HL-60 (cell line): ENCODE data around the gene STAT1.

ENCODE experiments used
- DNase-seq, 2 experiments: peaks; one replicate each; pipeline ENCODE4 v3.0.0-alpha.2; 2010 to 2020; ENCODE audit warnings: low read depth in 1 of 2, low spot score in 1 of 2
- H3K27ac ChIP-seq: fragments of 250-450 bp; sonication (Bioruptor Pico); replicated peaks from 2 replicates; pipeline ENCODE4 v1.5.1; 2020; ENCODE audit warnings: mild to moderate bottlenecking, moderate library complexity
- H3K27me3 ChIP-seq: fragments of 250-450 bp; sonication (Bioruptor Pico); 2 replicates; pipeline ENCODE4 v1.5.1; 2021; ENCODE audit warnings: mild to moderate bottlenecking, moderate library complexity; ENCODE audit not compliant: insufficient read depth, poor library complexity, severe bottlenecking
- H3K4me3 ChIP-seq: replicated peaks from 2 replicates; pipeline ENCODE4 v1.5.1; 2011; ENCODE audit warnings: mild to moderate bottlenecking, control low read depth, low read length; ENCODE audit not compliant: insufficient read depth
- GABPA ChIP-seq: IDR thresholded peaks from 2 replicates; pipeline ENCODE4 v1.6.1; 2012; ENCODE audit warnings: low read depth
- POLR2AphosphoS5 ChIP-seq: IDR thresholded peaks from 2 replicates; pipeline ENCODE4 v1.6.1; 2012; ENCODE audit warnings: low read depth
- SPI1 ChIP-seq: IDR thresholded peaks from 2 replicates; pipeline ENCODE4 v1.6.1; 2012; ENCODE audit warnings: low read depth, mild to moderate bottlenecking, borderline replicate concordance
- TF ChIP-seq, protein P1 (sequence below): IDR thresholded peaks from 2 replicates; pipeline ENCODE4 v1.6.1; 2012; ENCODE audit warnings: low read depth; ENCODE audit not compliant: insufficient replicate concordance
- TF ChIP-seq, protein P2 (sequence below): IDR thresholded peaks from one replicate; pipeline ENCODE4 v1.5.1; 2011; ENCODE audit warnings: low read length, control low read depth, inconsistent platforms; ENCODE audit not compliant: insufficient read depth

Gene STAT1

GRCh38 chr2:190947711-190948251, 66.2 kb downstream of the STAT1 start:
- no peak overlapping the region for H3K4me3 ChIP-seq
- no peaks in the 10 kb centered on the region for H3K27me3 ChIP-seq
- no peak overlapping the region for H3K27ac ChIP-seq
- peak in 1 of 2 experiments; percentile 23 for DNase-seq
- TF ChIP-seq, protein P1, sequence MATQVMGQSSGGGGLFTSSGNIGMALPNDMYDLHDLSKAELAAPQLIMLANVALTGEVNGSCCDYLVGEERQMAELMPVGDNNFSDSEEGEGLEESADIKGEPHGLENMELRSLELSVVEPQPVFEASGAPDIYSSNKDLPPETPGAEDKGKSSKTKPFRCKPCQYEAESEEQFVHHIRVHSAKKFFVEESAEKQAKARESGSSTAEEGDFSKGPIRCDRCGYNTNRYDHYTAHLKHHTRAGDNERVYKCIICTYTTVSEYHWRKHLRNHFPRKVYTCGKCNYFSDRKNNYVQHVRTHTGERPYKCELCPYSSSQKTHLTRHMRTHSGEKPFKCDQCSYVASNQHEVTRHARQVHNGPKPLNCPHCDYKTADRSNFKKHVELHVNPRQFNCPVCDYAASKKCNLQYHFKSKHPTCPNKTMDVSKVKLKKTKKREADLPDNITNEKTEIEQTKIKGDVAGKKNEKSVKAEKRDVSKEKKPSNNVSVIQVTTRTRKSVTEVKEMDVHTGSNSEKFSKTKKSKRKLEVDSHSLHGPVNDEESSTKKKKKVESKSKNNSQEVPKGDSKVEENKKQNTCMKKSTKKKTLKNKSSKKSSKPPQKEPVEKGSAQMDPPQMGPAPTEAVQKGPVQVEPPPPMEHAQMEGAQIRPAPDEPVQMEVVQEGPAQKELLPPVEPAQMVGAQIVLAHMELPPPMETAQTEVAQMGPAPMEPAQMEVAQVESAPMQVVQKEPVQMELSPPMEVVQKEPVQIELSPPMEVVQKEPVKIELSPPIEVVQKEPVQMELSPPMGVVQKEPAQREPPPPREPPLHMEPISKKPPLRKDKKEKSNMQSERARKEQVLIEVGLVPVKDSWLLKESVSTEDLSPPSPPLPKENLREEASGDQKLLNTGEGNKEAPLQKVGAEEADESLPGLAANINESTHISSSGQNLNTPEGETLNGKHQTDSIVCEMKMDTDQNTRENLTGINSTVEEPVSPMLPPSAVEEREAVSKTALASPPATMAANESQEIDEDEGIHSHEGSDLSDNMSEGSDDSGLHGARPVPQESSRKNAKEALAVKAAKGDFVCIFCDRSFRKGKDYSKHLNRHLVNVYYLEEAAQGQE = no peak
- TF ChIP-seq, protein P2, sequence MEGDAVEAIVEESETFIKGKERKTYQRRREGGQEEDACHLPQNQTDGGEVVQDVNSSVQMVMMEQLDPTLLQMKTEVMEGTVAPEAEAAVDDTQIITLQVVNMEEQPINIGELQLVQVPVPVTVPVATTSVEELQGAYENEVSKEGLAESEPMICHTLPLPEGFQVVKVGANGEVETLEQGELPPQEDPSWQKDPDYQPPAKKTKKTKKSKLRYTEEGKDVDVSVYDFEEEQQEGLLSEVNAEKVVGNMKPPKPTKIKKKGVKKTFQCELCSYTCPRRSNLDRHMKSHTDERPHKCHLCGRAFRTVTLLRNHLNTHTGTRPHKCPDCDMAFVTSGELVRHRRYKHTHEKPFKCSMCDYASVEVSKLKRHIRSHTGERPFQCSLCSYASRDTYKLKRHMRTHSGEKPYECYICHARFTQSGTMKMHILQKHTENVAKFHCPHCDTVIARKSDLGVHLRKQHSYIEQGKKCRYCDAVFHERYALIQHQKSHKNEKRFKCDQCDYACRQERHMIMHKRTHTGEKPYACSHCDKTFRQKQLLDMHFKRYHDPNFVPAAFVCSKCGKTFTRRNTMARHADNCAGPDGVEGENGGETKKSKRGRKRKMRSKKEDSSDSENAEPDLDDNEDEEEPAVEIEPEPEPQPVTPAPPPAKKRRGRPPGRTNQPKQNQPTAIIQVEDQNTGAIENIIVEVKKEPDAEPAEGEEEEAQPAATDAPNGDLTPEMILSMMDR = no peak
- TF ChIP-seq POLR2AphosphoS5 (no peak), SPI1 (no peak), GABPA (no peak)

DNA sequence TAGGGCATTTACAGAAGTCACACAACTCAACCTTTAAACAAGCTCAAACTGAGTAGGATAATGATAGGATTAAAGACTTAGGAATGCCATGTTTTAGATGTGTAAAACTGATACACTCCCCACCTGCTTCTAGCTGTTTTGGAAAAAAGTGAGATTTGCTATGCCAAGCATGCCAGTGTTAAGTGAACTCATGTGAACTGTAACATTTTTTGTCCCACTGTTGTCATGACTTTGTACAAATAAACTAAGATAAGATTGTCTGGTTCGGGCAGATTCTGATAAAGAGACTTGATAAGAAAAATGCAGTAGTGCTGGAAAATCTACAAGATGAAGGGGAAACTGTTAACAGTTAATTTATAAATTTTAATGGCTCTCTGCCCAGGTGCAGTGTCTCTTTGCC, 66.8 kb downstream of the STAT1 start:
- no peak for DNase-seq
- no peak overlapping the region for H3K27ac ChIP-seq
- TF ChIP-seq POLR2AphosphoS5 = no peak
- no peak for TF ChIP-seq SPI1
- TF ChIP-seq, protein P1 = no peak
- TF ChIP-seq GABPA = no peak
- TF ChIP-seq, protein P2 = no peak
- H3K4me3 ChIP-seq = no peak overlapping the region
- no peaks in the 10 kb centered on the region for H3K27me3 ChIP-seq

- no peak overlapping the region for H3K27ac ChIP-seq
- TF ChIP-seq POLR2AphosphoS5 (no peak), GABPA (no peak), SPI1 (no peak)
- TF ChIP-seq, protein P1 = no peak
- TF ChIP-seq, protein P2 = no peak
These were observed 70.3 kb downstream of the STAT1 start for GRCh38 chr2:190943706-190944105.

More at GRCh38 chr2:190943706-190944105, 70.3 kb downstream of the STAT1 start:
- no peaks in the 10 kb centered on the region for H3K27me3 ChIP-seq
- DNase-seq = no peak
- no peak overlapping the region for H3K4me3 ChIP-seq
